T-helper 2 cell treated with Interferon-gamma antibody and Interleukin-4, amounts not matched to agents 5 μg/mL and 100 μg/mL, for 36 hours (primary cell): ENCODE data around the gene MYO18B.

ENCODE experiments used
- DNase-seq: peaks from one replicate; pipeline ENCODE4 v3.0.0; 2021; ENCODE audit warnings: low spot score
- H3K27ac Mint-ChIP-seq: one replicate; pipeline ENCODE4 v1.8.0; 2021; ENCODE audit warnings: mild to moderate bottlenecking, mixed read lengths
- H3K27me3 Mint-ChIP-seq: one replicate; pipeline ENCODE4 v1.8.0; 2021; ENCODE audit warnings: low read depth, mixed read lengths
- H3K36me3 Mint-ChIP-seq: one replicate; pipeline ENCODE4 v1.8.0; 2021; ENCODE audit warnings: low read depth, mixed read lengths
- H3K4me1 Mint-ChIP-seq: one replicate; pipeline ENCODE4 v1.8.0; 2021; ENCODE audit warnings: low read depth, mixed read lengths
- H3K4me3 Mint-ChIP-seq: one replicate; pipeline ENCODE4 v1.8.0; 2022; ENCODE audit warnings: mild to moderate bottlenecking, moderate library complexity, mixed read lengths
- H3K9me3 Mint-ChIP-seq: one replicate; pipeline ENCODE4 v1.8.0; 2021; ENCODE audit warnings: mixed read lengths

Gene MYO18B

GRCh38 chr22:26016916-26017315, 274.9 kb downstream of the MYO18B start:
- Mint-ChIP-seq H3K4me3 (no peak overlapping the region), H3K27me3 (no peaks in the 10 kb centered on the region), H3K4me1 (no peaks in the 10 kb centered on the region), H3K36me3 (no peaks in the 10 kb centered on the region), H3K27ac (no peak overlapping the region), H3K9me3 (no peaks in the 10 kb centered on the region)
- DNase-seq = no peak

GRCh38 chr22:26017932-26018331, 275.9 kb downstream of the MYO18B start:
- Mint-ChIP-seq H3K36me3 (no peaks in the 10 kb centered on the region), H3K4me1 (no peaks in the 10 kb centered on the region), H3K27me3 (no peaks in the 10 kb centered on the region)

GRCh38 chr22:26019596-26019995, 277.6 kb downstream of the MYO18B start:
- H3K4me1 Mint-ChIP-seq = no peaks in the 10 kb centered on the region
- H3K4me3 Mint-ChIP-seq = no peak overlapping the region

More at GRCh38 chr22:26017932-26018331, 275.9 kb downstream of the MYO18B start:
- Mint-ChIP-seq H3K9me3 (no peaks in the 10 kb centered on the region), H3K27ac (no peak overlapping the region), H3K4me3 (no peak overlapping the region)
- DNase-seq = no peak

GRCh38 chr22:26021516-26021915, 279.5 kb downstream of the MYO18B start:
- Mint-ChIP-seq H3K4me1 (no peaks in the 10 kb centered on the region), H3K27ac (no peak overlapping the region), H3K4me3 (no peak overlapping the region), H3K36me3 (no peaks in the 10 kb centered on the region), H3K27me3 (no peaks in the 10 kb centered on the region), H3K9me3 (no peaks in the 10 kb centered on the region)
- DNase-seq = no peak

More at GRCh38 chr22:26019596-26019995, 277.6 kb downstream of the MYO18B start:
- DNase-seq = no peak
- H3K36me3 Mint-ChIP-seq = no peaks in the 10 kb centered on the region
- H3K9me3 Mint-ChIP-seq = no peaks in the 10 kb centered on the region
- H3K27me3 Mint-ChIP-seq = no peaks in the 10 kb centered on the region
- H3K27ac Mint-ChIP-seq = no peak overlapping the region

GRCh38 chr22:26023104-26023775, 281.3 kb downstream of the MYO18B start:
- Mint-ChIP-seq H3K4me1 (no peaks in the 10 kb centered on the region), H3K27ac (no peak overlapping the region), H3K27me3 (no peaks in the 10 kb centered on the region), H3K4me3 (no peak overlapping the region), H3K36me3 (no peaks in the 10 kb centered on the region), H3K9me3 (no peaks in the 10 kb centered on the region)
- no peak for DNase-seq

- no peaks in the 10 kb centered on the region for H3K27me3 Mint-ChIP-seq
- no peaks in the 10 kb centered on the region for H3K9me3 Mint-ChIP-seq
- H3K4me3 Mint-ChIP-seq = no peak overlapping the region
- DNase-seq = no peak
- no peaks in the 10 kb centered on the region for H3K36me3 Mint-ChIP-seq
- H3K27ac Mint-ChIP-seq = no peak overlapping the region
- no peaks in the 10 kb centered on the region for H3K4me1 Mint-ChIP-seq
Observed at GRCh38 chr22:26025626-26026025, 283.6 kb downstream of the MYO18B start.

- no peak for DNase-seq
- Mint-ChIP-seq H3K36me3 (no peaks in the 10 kb centered on the region), H3K27me3 (no peaks in the 10 kb centered on the region), H3K4me3 (no peak overlapping the region), H3K9me3 (no peaks in the 10 kb centered on the region), H3K27ac (no peak overlapping the region), H3K4me1 (no peaks in the 10 kb centered on the region)
Observed at GRCh38 chr22:26027341-26027740, 285.4 kb downstream of the MYO18B start.

GRCh38 chr22:26031641-26032040, 289.7 kb downstream of the MYO18B start:
- no peak overlapping the region for H3K4me3 Mint-ChIP-seq
- DNase-seq = no peak
- H3K27me3 Mint-ChIP-seq = no peaks in the 10 kb centered on the region
- no peak overlapping the region for H3K27ac Mint-ChIP-seq
- H3K9me3 Mint-ChIP-seq = peaks cover 12% of the 10 kb centered on the region
- no peaks in the 10 kb centered on the region for H3K36me3 Mint-ChIP-seq
- no peaks in the 10 kb centered on the region for H3K4me1 Mint-ChIP-seq

- no peaks in the 10 kb centered on the region for H3K36me3 Mint-ChIP-seq
- no peaks in the 10 kb centered on the region for H3K27me3 Mint-ChIP-seq
- DNase-seq = no peak
- H3K27ac Mint-ChIP-seq = no peak overlapping the region
- H3K9me3 Mint-ChIP-seq = peaks cover 14% of the 10 kb centered on the region
- no peaks in the 10 kb centered on the region for H3K4me1 Mint-ChIP-seq
- H3K4me3 Mint-ChIP-seq = no peak overlapping the region
Observed at GRCh38 chr22:26033071-26033470, 291.1 kb downstream of the MYO18B start.

- no peaks in the 10 kb centered on the region for H3K27me3 Mint-ChIP-seq
- no peaks in the 10 kb centered on the region for H3K36me3 Mint-ChIP-seq
- no peak for DNase-seq
- H3K4me1 Mint-ChIP-seq = no peaks in the 10 kb centered on the region
- H3K27ac Mint-ChIP-seq = no peak overlapping the region
- H3K9me3 Mint-ChIP-seq = peaks cover 14% of the 10 kb centered on the region
- no peak overlapping the region for H3K4me3 Mint-ChIP-seq
Observed at GRCh38 chr22:26033586-26033985, 291.6 kb downstream of the MYO18B start.

- H3K4me3 Mint-ChIP-seq = no peak overlapping the region
- H3K27ac Mint-ChIP-seq = no peak overlapping the region
- H3K9me3 Mint-ChIP-seq = peaks cover 14% of the 10 kb centered on the region
- no peak for DNase-seq
- no peaks in the 10 kb centered on the region for H3K27me3 Mint-ChIP-seq
- H3K36me3 Mint-ChIP-seq = no peaks in the 10 kb centered on the region
- no peaks in the 10 kb centered on the region for H3K4me1 Mint-ChIP-seq
Observed at GRCh38 chr22:26035523-26035922, 293.5 kb downstream of the MYO18B start.

- H3K4me1 Mint-ChIP-seq = no peaks in the 10 kb centered on the region
- no peaks in the 10 kb centered on the region for H3K36me3 Mint-ChIP-seq
- no peak overlapping the region for H3K27ac Mint-ChIP-seq
- H3K4me3 Mint-ChIP-seq = no peak overlapping the region
- no peaks in the 10 kb centered on the region for H3K27me3 Mint-ChIP-seq
- no peak for DNase-seq
- H3K9me3 Mint-ChIP-seq = peaks cover 14% of the 10 kb centered on the region
Observed at GRCh38 chr22:26038365-26038764, 296.4 kb downstream of the MYO18B start.

- DNase-seq = no peak
- Mint-ChIP-seq H3K27me3 (no peaks in the 10 kb centered on the region), H3K27ac (no peak overlapping the region), H3K4me3 (no peak overlapping the region), H3K4me1 (no peaks in the 10 kb centered on the region), H3K36me3 (no peaks in the 10 kb centered on the region), H3K9me3 (no peaks in the 10 kb centered on the region)
Observed at GRCh38 chr22:26041931-26042330, 299.9 kb downstream of the MYO18B start.

- Mint-ChIP-seq H3K9me3 (no peaks in the 10 kb centered on the region), H3K36me3 (no peaks in the 10 kb centered on the region), H3K27me3 (no peaks in the 10 kb centered on the region), H3K4me3 (no peak overlapping the region), H3K4me1 (no peaks in the 10 kb centered on the region), H3K27ac (no peak overlapping the region)
- DNase-seq = no peak
Observed at GRCh38 chr22:26043031-26043430, 301.0 kb downstream of the MYO18B start.

GRCh38 chr22:26045051-26045450, 303.1 kb downstream of the MYO18B start:
- no peaks in the 10 kb centered on the region for H3K9me3 Mint-ChIP-seq
- no peaks in the 10 kb centered on the region for H3K36me3 Mint-ChIP-seq
- no peaks in the 10 kb centered on the region for H3K27me3 Mint-ChIP-seq
- DNase-seq = no peak
- no peaks in the 10 kb centered on the region for H3K4me1 Mint-ChIP-seq
- H3K4me3 Mint-ChIP-seq = no peak overlapping the region
- H3K27ac Mint-ChIP-seq = no peak overlapping the region
